HL-60 (cell line): ENCODE results near the gene PRRG2.
"Not testable (repeated sequence)": the region's sequence is repeated elsewhere in the genome, so short reads cannot be mapped to it uniquely, and the experiment has no call there.

ENCODE experiments used
- DNase-seq, 2 experiments: peaks; one replicate each; pipeline ENCODE4 v3.0.0-alpha.2; 2010 to 2020; ENCODE audit warnings: low read depth in 1 of 2, low spot score in 1 of 2
- H3K27ac ChIP-seq: fragments of 250-450 bp; sonication (Bioruptor Pico); replicated peaks from 2 replicates; pipeline ENCODE4 v1.5.1; 2020; ENCODE audit warnings: mild to moderate bottlenecking, moderate library complexity
- H3K27me3 ChIP-seq: fragments of 250-450 bp; sonication (Bioruptor Pico); 2 replicates; pipeline ENCODE4 v1.5.1; 2021; ENCODE audit warnings: mild to moderate bottlenecking, moderate library complexity; ENCODE audit not compliant: insufficient read depth, poor library complexity, severe bottlenecking
- H3K4me3 ChIP-seq: replicated peaks from 2 replicates; pipeline ENCODE4 v1.5.1; 2011; ENCODE audit warnings: mild to moderate bottlenecking, control low read depth, low read length; ENCODE audit not compliant: insufficient read depth
- GABPA ChIP-seq: IDR thresholded peaks from 2 replicates; pipeline ENCODE4 v1.6.1; 2012; ENCODE audit warnings: low read depth
- POLR2AphosphoS5 ChIP-seq: IDR thresholded peaks from 2 replicates; pipeline ENCODE4 v1.6.1; 2012; ENCODE audit warnings: low read depth
- SPI1 ChIP-seq: IDR thresholded peaks from 2 replicates; pipeline ENCODE4 v1.6.1; 2012; ENCODE audit warnings: low read depth, mild to moderate bottlenecking, borderline replicate concordance
- TF ChIP-seq, protein P1 (sequence below): IDR thresholded peaks from 2 replicates; pipeline ENCODE4 v1.6.1; 2012; ENCODE audit warnings: low read depth; ENCODE audit not compliant: insufficient replicate concordance
- TF ChIP-seq, protein P2 (sequence below): IDR thresholded peaks from one replicate; pipeline ENCODE4 v1.5.1; 2011; ENCODE audit warnings: low read length, control low read depth, inconsistent platforms; ENCODE audit not compliant: insufficient read depth

The PRRG2 gene

DNA sequence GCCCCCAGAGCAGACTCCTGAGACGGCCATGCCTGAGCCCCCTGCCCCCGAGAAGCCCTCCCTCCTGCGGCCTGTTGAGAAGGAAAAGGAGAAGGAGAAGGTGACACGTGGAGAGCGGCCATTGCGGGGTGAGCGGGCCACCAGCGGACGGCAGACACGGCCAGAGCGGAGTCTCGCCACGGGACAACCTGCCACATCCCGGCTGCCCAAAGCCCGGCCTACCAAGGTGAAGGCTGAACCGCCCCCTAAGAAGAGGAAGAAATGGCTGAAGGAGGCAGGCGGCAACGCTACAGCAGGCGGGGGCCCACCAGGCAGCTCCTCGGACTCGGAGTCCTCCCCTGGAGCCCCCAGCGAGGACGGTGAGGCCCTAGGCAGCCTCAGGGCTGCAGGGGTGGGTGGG lies 34.7 kb downstream of the PRRG2 start:
- Histone ChIP-seq H3K27ac (no peak overlapping the region), H3K27me3 (no peaks in the 10 kb centered on the region)
- DNase-seq: no peak

DNA sequence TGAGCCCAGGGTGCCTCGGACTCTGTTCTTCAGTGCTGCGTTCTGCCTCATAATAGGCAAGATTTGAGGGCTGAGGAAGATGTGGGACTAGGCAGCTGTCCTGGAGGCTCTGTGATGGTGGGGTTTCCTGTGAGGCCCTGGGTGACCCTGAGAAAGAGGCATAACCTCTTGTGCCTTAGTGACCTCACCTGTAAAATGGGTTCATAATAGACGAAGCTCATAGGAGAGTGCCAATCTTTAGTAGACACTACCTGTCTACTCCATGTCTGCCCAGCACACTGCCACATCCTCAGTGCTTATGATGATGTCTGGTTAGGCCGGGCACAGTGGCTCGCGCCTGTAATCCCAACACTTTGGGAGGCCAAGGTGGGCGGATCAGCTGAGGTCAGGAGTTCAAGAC lies 35.4 kb downstream of the PRRG2 start:
- Histone ChIP-seq H3K4me3 (no peak overlapping the region), H3K27ac (no peak overlapping the region), H3K27me3 (no peaks in the 10 kb centered on the region)
- no peak for DNase-seq
- TF ChIP-seq, protein P1, sequence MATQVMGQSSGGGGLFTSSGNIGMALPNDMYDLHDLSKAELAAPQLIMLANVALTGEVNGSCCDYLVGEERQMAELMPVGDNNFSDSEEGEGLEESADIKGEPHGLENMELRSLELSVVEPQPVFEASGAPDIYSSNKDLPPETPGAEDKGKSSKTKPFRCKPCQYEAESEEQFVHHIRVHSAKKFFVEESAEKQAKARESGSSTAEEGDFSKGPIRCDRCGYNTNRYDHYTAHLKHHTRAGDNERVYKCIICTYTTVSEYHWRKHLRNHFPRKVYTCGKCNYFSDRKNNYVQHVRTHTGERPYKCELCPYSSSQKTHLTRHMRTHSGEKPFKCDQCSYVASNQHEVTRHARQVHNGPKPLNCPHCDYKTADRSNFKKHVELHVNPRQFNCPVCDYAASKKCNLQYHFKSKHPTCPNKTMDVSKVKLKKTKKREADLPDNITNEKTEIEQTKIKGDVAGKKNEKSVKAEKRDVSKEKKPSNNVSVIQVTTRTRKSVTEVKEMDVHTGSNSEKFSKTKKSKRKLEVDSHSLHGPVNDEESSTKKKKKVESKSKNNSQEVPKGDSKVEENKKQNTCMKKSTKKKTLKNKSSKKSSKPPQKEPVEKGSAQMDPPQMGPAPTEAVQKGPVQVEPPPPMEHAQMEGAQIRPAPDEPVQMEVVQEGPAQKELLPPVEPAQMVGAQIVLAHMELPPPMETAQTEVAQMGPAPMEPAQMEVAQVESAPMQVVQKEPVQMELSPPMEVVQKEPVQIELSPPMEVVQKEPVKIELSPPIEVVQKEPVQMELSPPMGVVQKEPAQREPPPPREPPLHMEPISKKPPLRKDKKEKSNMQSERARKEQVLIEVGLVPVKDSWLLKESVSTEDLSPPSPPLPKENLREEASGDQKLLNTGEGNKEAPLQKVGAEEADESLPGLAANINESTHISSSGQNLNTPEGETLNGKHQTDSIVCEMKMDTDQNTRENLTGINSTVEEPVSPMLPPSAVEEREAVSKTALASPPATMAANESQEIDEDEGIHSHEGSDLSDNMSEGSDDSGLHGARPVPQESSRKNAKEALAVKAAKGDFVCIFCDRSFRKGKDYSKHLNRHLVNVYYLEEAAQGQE: no peak
- no peak for TF ChIP-seq SPI1
- no peak for TF ChIP-seq POLR2AphosphoS5
- TF ChIP-seq GABPA: no peak
- TF ChIP-seq, protein P2, sequence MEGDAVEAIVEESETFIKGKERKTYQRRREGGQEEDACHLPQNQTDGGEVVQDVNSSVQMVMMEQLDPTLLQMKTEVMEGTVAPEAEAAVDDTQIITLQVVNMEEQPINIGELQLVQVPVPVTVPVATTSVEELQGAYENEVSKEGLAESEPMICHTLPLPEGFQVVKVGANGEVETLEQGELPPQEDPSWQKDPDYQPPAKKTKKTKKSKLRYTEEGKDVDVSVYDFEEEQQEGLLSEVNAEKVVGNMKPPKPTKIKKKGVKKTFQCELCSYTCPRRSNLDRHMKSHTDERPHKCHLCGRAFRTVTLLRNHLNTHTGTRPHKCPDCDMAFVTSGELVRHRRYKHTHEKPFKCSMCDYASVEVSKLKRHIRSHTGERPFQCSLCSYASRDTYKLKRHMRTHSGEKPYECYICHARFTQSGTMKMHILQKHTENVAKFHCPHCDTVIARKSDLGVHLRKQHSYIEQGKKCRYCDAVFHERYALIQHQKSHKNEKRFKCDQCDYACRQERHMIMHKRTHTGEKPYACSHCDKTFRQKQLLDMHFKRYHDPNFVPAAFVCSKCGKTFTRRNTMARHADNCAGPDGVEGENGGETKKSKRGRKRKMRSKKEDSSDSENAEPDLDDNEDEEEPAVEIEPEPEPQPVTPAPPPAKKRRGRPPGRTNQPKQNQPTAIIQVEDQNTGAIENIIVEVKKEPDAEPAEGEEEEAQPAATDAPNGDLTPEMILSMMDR: no peak

More for the DNA sequence above, 34.7 kb downstream of the PRRG2 start:
- H3K4me3 ChIP-seq: no peak overlapping the region
- TF ChIP-seq, protein P1: no peak
- TF ChIP-seq SPI1: no peak
- no peak for TF ChIP-seq GABPA
- no peak for TF ChIP-seq POLR2AphosphoS5
- TF ChIP-seq, protein P2: no peak

DNA sequence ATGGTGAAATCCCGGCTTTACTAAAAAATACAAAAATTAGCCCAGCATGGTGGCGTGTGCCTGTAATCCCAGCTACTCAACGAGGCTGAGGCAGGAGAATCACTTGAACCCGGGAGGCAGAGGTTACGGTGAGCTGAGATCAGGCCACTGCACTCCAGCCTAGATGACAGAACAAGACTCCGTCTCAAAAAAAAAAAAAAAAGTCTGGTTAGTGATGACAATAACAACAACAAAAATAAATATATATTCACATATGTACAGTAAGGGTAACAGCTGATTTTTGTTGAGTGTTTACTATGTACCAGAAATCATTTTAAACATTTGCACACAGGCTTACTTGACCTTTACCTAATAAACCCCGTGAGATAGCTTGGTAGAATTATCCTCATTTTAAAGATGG lies 35.8 kb downstream of the PRRG2 start:
- TF ChIP-seq SPI1: no peak
- TF ChIP-seq POLR2AphosphoS5: no peak
- TF ChIP-seq GABPA: no peak
- TF ChIP-seq, protein P1: no peak
- TF ChIP-seq, protein P2: no peak
- no peaks in the 10 kb centered on the region for H3K27me3 ChIP-seq
- no peak overlapping the region for H3K27ac ChIP-seq
- no peak for DNase-seq
- H3K4me3 ChIP-seq: no peak overlapping the region

DNA sequence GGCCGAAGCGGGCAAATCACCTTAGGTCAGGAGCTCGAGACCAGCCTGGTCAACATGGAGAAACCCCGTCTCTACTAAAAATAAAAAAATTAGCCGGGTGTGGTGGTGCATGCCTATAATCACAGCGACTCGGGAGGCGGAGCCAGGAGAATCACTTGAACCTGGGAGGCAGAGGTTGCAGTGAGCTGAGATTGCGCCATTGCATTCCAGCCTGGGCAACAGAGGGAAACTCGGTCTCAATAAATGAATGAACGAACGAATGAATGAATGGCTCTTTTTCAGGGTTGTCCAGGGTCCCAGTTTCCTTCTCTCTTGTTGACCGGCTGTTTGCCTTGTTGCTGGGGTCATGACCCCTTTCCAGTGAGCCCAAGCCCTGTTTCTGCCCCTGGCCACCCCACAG lies 36.7 kb downstream of the PRRG2 start:
- not testable (repeated sequence) for DNase-seq, H3K27ac ChIP-seq, H3K4me3 ChIP-seq, H3K27me3 ChIP-seq
